GM04503 (cell line): Measurements from ENCODE around the gene METTL26.
"Not testable (repeated sequence)": the region's sequence is repeated elsewhere in the genome, so short reads cannot be mapped to it uniquely, and the experiment has no call there.

Source experiments
- DNase-seq: peaks from one replicate; pipeline ENCODE4 v3.0.0-alpha.2; 2012; ENCODE audit warnings: low read depth

METTL26 gene

GRCh38 chr16:624526-625070 is 11.5 kb downstream of the METTL26 start:
- DNase-seq: no peak

GRCh38 chr16:622920-623280 is 13.2 kb downstream of the METTL26 start:
- DNase-seq: no peak

DNA sequence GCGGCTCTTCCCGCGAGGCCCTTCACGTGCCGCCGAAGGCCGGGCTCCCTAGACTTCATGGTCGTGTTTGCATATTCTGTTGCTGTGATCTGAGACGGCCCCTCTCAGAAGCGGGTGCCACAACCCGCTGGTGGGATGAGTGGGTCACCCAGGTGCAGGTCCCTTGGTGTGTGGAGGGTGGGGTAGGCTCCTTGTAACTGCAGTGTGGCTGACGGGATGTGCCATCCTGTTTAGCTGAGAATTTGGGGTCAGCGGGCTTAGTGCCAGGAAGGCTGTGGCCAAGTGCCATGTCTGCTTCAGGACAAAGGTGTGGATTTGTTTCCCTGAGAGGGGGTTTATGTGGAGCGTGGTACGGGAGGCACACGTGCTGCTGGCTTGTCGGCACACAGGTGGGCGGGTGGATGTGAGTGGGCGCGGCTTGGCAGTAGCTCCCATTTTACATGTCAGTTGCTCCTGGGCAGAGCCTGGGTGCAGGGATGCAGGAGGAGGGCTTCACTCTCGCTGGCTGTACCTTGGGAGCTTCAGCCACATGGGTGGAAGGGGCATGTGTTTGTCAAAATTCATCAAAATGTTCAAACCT is 14.5 kb downstream of the METTL26 start:
- no peak for DNase-seq

DNA sequence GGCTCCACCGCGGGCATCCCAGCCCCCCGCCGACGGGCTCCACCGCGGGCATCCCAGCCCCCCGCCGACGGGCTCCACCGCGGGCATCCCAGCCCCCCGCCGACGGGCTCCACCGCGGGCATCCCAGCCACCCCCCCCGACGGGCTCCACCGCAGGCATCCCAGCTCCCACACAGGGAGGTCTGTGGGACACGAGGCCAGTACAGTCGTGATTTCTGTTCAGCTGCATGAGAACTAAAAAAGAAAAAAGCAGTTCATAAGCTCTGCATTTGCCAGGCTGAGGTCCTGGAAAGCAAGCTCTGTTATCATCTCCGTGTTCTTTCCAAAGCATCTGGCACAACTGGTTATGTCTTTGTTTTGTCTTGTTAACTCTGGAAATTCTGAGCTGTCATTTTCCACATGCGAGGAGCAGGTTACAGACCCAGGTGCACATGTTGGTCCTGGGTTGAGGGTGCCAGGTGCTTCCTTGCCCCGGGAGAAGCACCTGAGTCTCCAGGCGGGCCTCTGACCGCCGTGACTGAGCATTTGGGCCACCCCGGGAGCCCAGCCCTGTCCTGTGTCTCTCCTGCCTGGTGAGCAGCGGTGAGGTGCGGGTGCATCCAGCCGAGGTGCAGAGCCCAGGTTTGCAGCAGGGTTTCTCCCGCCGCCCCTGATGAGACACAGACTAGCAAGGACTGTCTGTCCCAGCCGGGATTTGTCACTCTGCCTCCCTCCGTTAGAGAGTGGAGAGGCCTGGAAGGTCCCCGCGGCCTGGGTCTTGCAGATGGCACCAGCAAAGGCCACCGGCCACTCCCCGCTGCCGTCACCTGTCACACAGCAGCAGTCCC is 15.2 kb downstream of the METTL26 start:
- DNase-seq: no peak

DNA sequence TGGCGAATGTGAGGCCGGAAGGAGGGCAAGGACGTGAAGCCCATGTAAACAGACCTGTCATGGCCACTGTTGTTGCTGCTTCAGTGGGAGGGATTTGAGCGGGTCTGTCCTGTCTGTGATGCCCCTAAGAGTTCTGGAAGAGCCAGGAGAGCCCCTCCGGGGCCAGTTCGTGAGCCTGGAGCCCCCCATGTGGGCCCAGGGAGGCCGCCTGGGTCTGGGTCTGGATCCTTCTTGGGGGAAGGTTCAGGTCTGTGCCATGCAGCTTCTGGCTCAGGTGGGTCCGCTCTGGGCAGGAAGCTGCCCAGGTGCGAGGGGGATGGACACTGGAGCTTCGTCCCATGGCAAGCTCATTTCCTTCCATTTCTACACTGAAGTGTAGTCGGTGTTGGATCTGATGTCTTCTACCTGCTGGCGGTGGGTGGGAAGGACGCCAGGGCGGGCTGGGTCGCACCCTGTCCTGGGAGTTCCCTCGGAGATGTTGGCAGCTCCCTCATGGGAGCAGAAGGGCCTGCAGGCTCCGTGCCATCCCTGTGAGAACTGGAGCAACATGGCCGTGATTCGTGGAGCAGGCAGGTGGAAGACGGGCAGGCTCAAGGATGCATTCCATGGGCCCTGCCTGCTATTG is 16.5 kb downstream of the METTL26 start:
- DNase-seq: no peak

DNA sequence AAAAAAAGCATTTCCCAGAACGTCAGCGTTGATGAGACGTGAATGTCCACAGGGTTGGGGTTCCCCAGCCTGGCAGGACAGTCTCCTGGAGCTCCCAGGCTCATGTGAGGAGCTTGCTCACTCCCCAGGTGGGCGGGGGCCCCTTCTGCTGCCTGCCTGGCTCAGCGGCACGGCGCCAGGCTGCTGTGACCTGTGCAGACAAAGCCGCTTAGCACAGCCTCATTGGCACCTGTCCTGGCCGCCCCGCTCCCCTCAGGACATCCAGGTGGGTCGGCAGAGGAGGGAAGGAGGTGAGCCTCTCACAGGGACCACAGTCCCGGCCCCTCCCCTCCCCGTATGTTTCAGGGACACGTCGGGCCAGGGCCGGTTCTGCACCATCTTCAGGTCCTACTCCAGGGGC is 18.2 kb downstream of the METTL26 start:
- no peak for DNase-seq

GRCh38 chr16:616733-617586 is 19.1 kb downstream of the METTL26 start:
- no peak for DNase-seq

DNA sequence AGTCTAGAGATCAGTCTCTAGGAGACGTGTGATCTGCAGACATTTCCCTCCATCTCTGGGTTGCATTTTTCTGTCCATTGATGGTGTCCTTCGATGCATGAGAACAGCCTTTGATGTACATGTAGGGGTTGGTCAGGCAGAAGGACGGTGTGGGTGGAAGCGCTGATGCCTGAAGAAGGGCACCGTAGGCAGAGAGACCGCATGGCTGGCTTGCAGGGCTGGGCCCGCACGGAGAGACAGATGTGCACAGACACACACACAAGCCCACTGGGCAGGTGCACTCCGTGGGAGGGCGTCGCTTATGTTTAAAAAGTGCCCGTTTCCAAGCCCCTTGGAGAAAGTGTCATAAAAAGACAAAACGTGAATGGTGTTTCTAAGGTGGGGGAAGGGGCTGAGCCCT is 21.0 kb downstream of the METTL26 start:
- DNase-seq: no peak

- no peak for DNase-seq
Observed at GRCh38 chr16:610513-611381, 25.4 kb downstream of the METTL26 start.

DNA sequence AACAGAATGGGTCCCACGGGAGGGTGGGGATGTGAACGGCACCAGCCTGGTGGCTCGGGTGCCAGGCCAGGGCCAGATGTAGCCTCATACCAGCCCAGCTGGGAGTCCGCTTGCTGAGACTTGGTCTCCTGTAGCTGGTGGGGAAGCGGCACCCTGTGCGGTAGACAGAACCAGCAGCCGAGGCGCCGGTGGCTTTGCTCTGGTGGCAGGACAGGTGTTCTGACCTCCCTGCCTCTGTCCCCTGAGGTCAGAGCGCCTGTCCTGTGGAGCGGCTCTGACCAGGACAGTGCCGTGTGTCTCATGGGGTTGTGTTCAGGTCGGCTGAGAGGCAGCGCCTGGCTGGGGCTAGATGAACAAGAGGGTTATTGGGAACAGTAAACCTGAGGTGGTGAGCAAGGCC is 26.1 kb downstream of the METTL26 start:
- no peak for DNase-seq

GRCh38 chr16:609316-609715 is 26.8 kb downstream of the METTL26 start:
- no peak for DNase-seq

- DNase-seq: no peak
Observed at GRCh38 chr16:608019-608418, 28.1 kb downstream of the METTL26 start.

DNA sequence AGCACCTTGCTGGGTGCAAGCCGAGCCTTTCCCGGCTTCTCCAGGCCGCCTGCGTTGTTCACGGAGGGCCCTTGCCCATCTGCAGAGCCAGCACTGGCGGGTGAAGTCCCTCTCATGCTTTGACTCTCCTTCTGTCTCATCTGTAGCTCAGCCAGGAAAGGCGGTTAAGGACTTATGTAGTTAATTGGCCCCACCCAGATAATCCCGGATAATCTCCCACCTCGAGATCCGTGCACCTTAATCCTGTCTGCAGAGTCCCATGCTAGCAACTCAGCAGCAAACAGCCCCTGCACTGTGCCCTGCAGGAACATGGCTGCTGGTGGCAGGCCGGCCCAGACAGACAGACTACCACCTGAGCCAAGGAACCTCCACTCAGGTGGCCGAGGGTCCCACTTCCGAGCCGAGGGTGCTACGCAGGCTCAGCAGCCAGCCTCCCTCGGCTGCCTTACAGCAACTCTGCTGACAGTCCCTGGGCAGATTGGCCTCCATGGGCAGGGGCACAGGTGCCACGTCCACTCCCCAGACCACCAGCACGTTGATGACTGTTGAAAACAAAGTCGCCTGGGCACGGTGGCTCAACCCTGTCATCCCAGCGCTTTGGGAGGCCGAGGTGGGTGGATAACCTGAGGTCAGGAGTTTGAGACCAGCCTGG is 29.3 kb downstream of the METTL26 start:
- no peak for DNase-seq

DNA sequence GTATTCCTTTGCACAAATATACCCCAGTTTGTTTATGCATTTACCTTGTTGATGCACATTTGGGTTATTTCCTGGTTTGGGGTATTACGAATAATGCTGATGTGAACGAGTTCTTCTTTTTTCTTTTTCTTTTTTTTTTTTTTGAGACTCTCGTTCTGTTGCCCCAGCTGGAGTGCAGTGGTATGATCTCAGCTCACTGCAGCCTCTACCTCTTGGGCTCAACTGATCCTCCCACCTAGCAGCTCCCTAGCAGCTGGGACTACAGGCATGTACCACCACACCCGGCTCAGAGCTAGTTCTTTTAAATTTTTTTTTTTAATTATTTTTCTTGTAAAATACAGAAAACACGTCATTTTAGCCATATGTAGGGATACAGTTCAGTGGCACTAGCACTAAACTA is 32.2 kb downstream of the METTL26 start:
- no peak for DNase-seq

GRCh38 chr16:600781-601180 is 35.3 kb downstream of the METTL26 start:
- DNase-seq: no peak

DNA sequence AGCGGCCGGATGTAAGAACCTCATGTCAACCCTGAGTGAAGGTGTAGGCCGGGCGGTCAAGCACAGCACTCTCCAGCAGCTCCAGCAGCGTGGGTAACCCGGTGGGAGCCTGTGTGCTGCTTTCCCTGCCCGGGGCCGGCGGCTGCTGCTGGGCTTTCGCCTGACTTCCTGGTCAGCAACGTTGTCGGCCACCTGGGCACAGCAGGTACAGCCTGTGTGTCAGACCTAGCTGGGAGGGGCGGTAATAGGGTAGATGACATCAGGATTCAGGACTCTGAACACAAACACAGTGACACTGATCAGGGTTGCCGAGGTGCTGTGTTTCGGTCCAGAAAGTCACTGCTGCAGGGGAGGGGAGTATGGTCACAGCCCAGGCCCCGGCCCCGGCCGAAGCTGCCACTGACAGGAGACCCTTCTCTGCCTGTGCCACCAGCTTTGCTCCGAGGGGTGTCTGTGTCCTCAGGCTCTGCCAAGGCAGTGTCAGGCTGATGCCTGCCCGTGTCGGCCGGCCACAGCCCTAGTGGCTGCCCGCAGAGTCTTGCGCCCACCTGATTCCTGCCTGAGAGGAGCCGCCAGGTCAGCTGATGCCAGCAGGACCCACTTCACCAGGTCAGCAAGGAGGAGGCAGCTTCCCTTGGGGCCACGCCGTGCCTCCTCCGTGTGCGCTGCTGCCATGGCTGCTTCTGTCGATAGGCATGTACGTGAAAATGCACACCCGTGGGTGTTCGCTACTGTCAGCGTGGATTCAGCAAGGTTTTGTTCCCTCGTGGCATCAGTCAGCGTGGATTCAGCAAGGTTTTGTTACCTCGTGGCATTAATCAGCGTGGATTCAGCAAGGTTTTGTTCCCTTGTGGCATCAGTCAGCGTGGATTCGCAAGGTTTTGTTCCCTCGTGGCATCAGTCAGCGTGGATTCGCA is 37.0 kb downstream of the METTL26 start:
- DNase-seq: no peak

DNA sequence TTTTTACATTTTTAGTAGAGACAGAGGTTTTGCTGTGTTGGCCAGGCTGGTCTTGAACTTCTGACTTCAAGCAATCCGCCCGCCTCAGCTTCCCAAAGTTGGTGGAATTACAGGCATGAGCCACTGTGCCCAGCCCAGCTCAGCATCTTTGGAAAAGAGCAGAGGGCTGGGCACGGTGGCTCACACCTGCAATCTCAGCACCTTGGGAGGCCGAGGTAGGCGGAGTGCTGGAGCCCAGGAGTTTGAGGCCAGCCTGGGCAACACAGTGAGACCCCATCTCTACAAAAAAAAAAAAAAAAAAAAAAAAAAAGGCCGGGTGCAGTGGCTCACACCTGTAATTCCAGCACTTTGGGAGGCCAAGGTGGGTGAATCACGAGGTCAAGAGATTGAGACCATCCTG is 38.5 kb downstream of the METTL26 start:
- not testable (repeated sequence) for DNase-seq

DNA sequence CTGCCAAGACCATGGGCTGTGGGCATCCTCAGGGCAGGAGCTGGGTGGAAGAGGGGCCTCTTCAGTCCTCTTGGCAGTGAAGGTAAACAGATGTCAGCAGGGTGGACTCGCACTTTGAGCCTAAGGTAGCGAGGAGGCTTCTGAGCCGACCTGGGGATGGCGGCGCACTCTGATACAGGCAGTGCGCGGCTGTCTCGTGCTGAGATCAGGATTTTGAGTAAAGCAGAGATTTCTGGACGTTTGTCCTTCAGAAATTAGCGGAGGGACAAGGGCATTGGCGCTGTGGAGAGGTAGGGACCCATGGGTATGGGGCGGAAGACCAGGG is 39.4 kb downstream of the METTL26 start:
- no peak for DNase-seq

- DNase-seq: no peak
Observed at GRCh38 chr16:595942-596735, 40.0 kb downstream of the METTL26 start.
